Measurements from ENCODE around the gene OR51V1.
"Not testable (repeated sequence)": the region's sequence is repeated elsewhere in the genome, so short reads cannot be mapped to it uniquely, and the experiment has no call there.

OR51V1 gene

GRCh38 chr11:5178046-5178837 is 22.2 kb downstream of the OR51V1 start:
- no peak overlapping the region for H3K4ac ChIP-seq (ENCODE audit: low read depth in 1 of 2, low read length in 2 of 2)
- H3K27ac ChIP-seq (ENCODE audit: low read length, poor library complexity, severe bottlenecking) = no peak overlapping the region
- H2BK15ac ChIP-seq (ENCODE audit: low read depth, poor library complexity, severe bottlenecking) = no peak overlapping the region
- H3K4me3 ChIP-seq (ENCODE audit: insufficient read depth in 1 of 2, low read depth in 1 of 2, low read length in 2 of 2) = no peak overlapping the region
- no peaks in the 10 kb centered on the region for H3K36me3 ChIP-seq (ENCODE audit: control insufficient read depth in 1 of 2, insufficient read depth in 2 of 2, low read depth in 1 of 2, low read length in 2 of 2)
- H3K9ac ChIP-seq (ENCODE audit: low read length) = no peak overlapping the region
- no peaks in the 10 kb centered on the region for H3K9me3 ChIP-seq (ENCODE audit: control insufficient read depth, low read length)
- no peak overlapping the region for H2BK12ac ChIP-seq (ENCODE audit: low read length in 2 of 2)
- no peak overlapping the region for H3K4me2 ChIP-seq (ENCODE audit: low read length, poor library complexity, severe bottlenecking)
- DNase-seq = no peak
- H4K8ac ChIP-seq (ENCODE audit: low read length) = no peak overlapping the region
- H3K23ac ChIP-seq (ENCODE audit: low read length in 2 of 2) = no peak overlapping the region
- H2AFZ ChIP-seq (ENCODE audit: low read depth, low read length) = no peak overlapping the region
- no peaks in the 10 kb centered on the region for H3K27me3 ChIP-seq (ENCODE audit: control insufficient read depth in 1 of 2, insufficient read depth in 1 of 2, low read length in 2 of 2)
- H2BK5ac ChIP-seq (ENCODE audit: low read depth, low read length, poor library complexity, severe bottlenecking) = no peak overlapping the region
- H3K18ac ChIP-seq (ENCODE audit: low read depth in 1 of 2, low read length in 2 of 2) = no peak overlapping the region
- 82% methylated on average over 9 of the region's 10 CpGs for WGBS
- H4K91ac ChIP-seq (ENCODE audit: low read length) = no peak overlapping the region
- H2BK120ac ChIP-seq (ENCODE audit: low read depth, low read length) = no peak overlapping the region
- H2AK5ac ChIP-seq (ENCODE audit: low read length, severe bottlenecking) = no peak overlapping the region
- no peaks in the 10 kb centered on the region for H3K79me1 ChIP-seq (replicated peaks; ENCODE audit: low read length, poor library complexity, severe bottlenecking)
- no peak overlapping the region for H3K14ac ChIP-seq (ENCODE audit: low read length in 2 of 2)
- H3K4me1 ChIP-seq (ENCODE audit: control insufficient read depth, insufficient read depth, low read depth, low read length) = no peaks in the 10 kb centered on the region

GRCh38 chr11:5174934-5175333 is 25.5 kb downstream of the OR51V1 start:
- Histone ChIP-seq H3K14ac (ENCODE audit: low read length in 2 of 2) (no peak overlapping the region), H4K8ac (ENCODE audit: low read length) (no peak overlapping the region), H4K91ac (ENCODE audit: low read length) (no peak overlapping the region), H3K9ac (ENCODE audit: low read length) (no peak overlapping the region), H3K23ac (ENCODE audit: low read length in 2 of 2) (no peak overlapping the region), H3K4me1 (ENCODE audit: control insufficient read depth, insufficient read depth, low read depth, low read length) (no peaks in the 10 kb centered on the region), H3K4ac (ENCODE audit: low read depth in 1 of 2, low read length in 2 of 2) (no peak overlapping the region), H3K27me3 (ENCODE audit: control insufficient read depth in 1 of 2, insufficient read depth in 1 of 2, low read length in 2 of 2) (no peaks in the 10 kb centered on the region), H3K9me3 (ENCODE audit: control insufficient read depth, low read length) (no peaks in the 10 kb centered on the region), H2BK5ac (ENCODE audit: low read depth, low read length, poor library complexity, severe bottlenecking) (no peak overlapping the region), H3K79me1 (replicated peaks; ENCODE audit: low read length, poor library complexity, severe bottlenecking) (no peaks in the 10 kb centered on the region), H2AFZ (ENCODE audit: low read depth, low read length) (no peak overlapping the region), H3K18ac (ENCODE audit: low read depth in 1 of 2, low read length in 2 of 2) (no peak overlapping the region), H3K4me3 (ENCODE audit: insufficient read depth in 1 of 2, low read depth in 1 of 2, low read length in 2 of 2) (no peak overlapping the region), H3K4me2 (ENCODE audit: low read length, poor library complexity, severe bottlenecking) (no peak overlapping the region), H3K36me3 (ENCODE audit: control insufficient read depth in 1 of 2, insufficient read depth in 2 of 2, low read depth in 1 of 2, low read length in 2 of 2) (no peaks in the 10 kb centered on the region), H2BK12ac (ENCODE audit: low read length in 2 of 2) (no peak overlapping the region), H3K27ac (ENCODE audit: low read length, poor library complexity, severe bottlenecking) (no peak overlapping the region), H2AK5ac (ENCODE audit: low read length, severe bottlenecking) (no peak overlapping the region), H2BK15ac (ENCODE audit: low read depth, poor library complexity, severe bottlenecking) (no peak overlapping the region), H2BK120ac (ENCODE audit: low read depth, low read length) (no peak overlapping the region)
- 93% methylated on average over 7 of the region's 7 CpGs for WGBS
- DNase-seq = no peak

GRCh38 chr11:5171856-5172255 is 28.6 kb downstream of the OR51V1 start:
- H3K27me3 ChIP-seq (ENCODE audit: control insufficient read depth in 1 of 2, insufficient read depth in 1 of 2, low read length in 2 of 2) = no peaks in the 10 kb centered on the region
- no peak overlapping the region for H3K23ac ChIP-seq (ENCODE audit: low read length in 2 of 2)
- no peaks in the 10 kb centered on the region for H3K79me1 ChIP-seq (replicated peaks; ENCODE audit: low read length, poor library complexity, severe bottlenecking)
- H3K4me2 ChIP-seq (ENCODE audit: low read length, poor library complexity, severe bottlenecking) = no peak overlapping the region
- H3K9me3 ChIP-seq (ENCODE audit: control insufficient read depth, low read length) = no peaks in the 10 kb centered on the region
- no peak overlapping the region for H3K18ac ChIP-seq (ENCODE audit: low read depth in 1 of 2, low read length in 2 of 2)
- H2BK5ac ChIP-seq (ENCODE audit: low read depth, low read length, poor library complexity, severe bottlenecking) = no peak overlapping the region
- no peaks in the 10 kb centered on the region for H3K4me1 ChIP-seq (ENCODE audit: control insufficient read depth, insufficient read depth, low read depth, low read length)
- no peak overlapping the region for H2BK12ac ChIP-seq (ENCODE audit: low read length in 2 of 2)
- no peak for DNase-seq
- H3K4ac ChIP-seq (ENCODE audit: low read depth in 1 of 2, low read length in 2 of 2) = no peak overlapping the region
- H4K91ac ChIP-seq (ENCODE audit: low read length) = no peak overlapping the region
- no peak overlapping the region for H3K9ac ChIP-seq (ENCODE audit: low read length)
- no peak overlapping the region for H3K4me3 ChIP-seq (ENCODE audit: insufficient read depth in 1 of 2, low read depth in 1 of 2, low read length in 2 of 2)
- H4K8ac ChIP-seq (ENCODE audit: low read length) = no peak overlapping the region
- H2AK5ac ChIP-seq (ENCODE audit: low read length, severe bottlenecking) = no peak overlapping the region
- no peak overlapping the region for H3K14ac ChIP-seq (ENCODE audit: low read length in 2 of 2)
- WGBS = 62% methylated on average over 2 of the region's 2 CpGs
- H2AFZ ChIP-seq (ENCODE audit: low read depth, low read length) = no peak overlapping the region
- no peaks in the 10 kb centered on the region for H3K36me3 ChIP-seq (ENCODE audit: control insufficient read depth in 1 of 2, insufficient read depth in 2 of 2, low read depth in 1 of 2, low read length in 2 of 2)
- no peak overlapping the region for H2BK15ac ChIP-seq (ENCODE audit: low read depth, poor library complexity, severe bottlenecking)
- H2BK120ac ChIP-seq (ENCODE audit: low read depth, low read length) = no peak overlapping the region
- no peak overlapping the region for H3K27ac ChIP-seq (ENCODE audit: low read length, poor library complexity, severe bottlenecking)

- not testable (repeated sequence) for H3K27me3 ChIP-seq (ENCODE audit: control insufficient read depth in 1 of 2, insufficient read depth in 1 of 2, low read length in 2 of 2); H3K18ac ChIP-seq (ENCODE audit: low read depth in 1 of 2, low read length in 2 of 2); H4K91ac ChIP-seq (ENCODE audit: low read length); H2BK15ac ChIP-seq (ENCODE audit: low read depth, poor library complexity, severe bottlenecking); H3K36me3 ChIP-seq (ENCODE audit: control insufficient read depth in 1 of 2, insufficient read depth in 2 of 2, low read depth in 1 of 2, low read length in 2 of 2); H3K9me3 ChIP-seq (ENCODE audit: control insufficient read depth, low read length); H2BK120ac ChIP-seq (ENCODE audit: low read depth, low read length); H3K4me3 ChIP-seq (ENCODE audit: insufficient read depth in 1 of 2, low read depth in 1 of 2, low read length in 2 of 2); H2BK12ac ChIP-seq (ENCODE audit: low read length in 2 of 2); H3K4ac ChIP-seq (ENCODE audit: low read depth in 1 of 2, low read length in 2 of 2); H3K9ac ChIP-seq (ENCODE audit: low read length); H4K8ac ChIP-seq (ENCODE audit: low read length); H3K27ac ChIP-seq (ENCODE audit: low read length, poor library complexity, severe bottlenecking); H2AK5ac ChIP-seq (ENCODE audit: low read length, severe bottlenecking); H3K79me1 ChIP-seq (replicated peaks; ENCODE audit: low read length, poor library complexity, severe bottlenecking); H3K23ac ChIP-seq (ENCODE audit: low read length in 2 of 2); H2BK5ac ChIP-seq (ENCODE audit: low read depth, low read length, poor library complexity, severe bottlenecking); DNase-seq; H3K4me2 ChIP-seq (ENCODE audit: low read length, poor library complexity, severe bottlenecking); H3K14ac ChIP-seq (ENCODE audit: low read length in 2 of 2); H3K4me1 ChIP-seq (ENCODE audit: control insufficient read depth, insufficient read depth, low read depth, low read length); H2AFZ ChIP-seq (ENCODE audit: low read depth, low read length)
Measured at GRCh38 chr11:5165898-5166297, 34.6 kb downstream of the OR51V1 start.
